ENCODE results near the gene CCL8.

- no peak for TF ChIP-seq ZNF274 (IDR thresholded peaks at IDR 0.05; ENCODE audit: low read depth, low read length)
- TF ChIP-seq YY1 (IDR thresholded peaks at IDR 0.05; ENCODE audit: insufficient read depth, insufficient read length), result no peak
- TF ChIP-seq SUZ12 (IDR thresholded peaks at IDR 0.05; ENCODE audit: extremely low read depth, insufficient read depth, insufficient read length), result no peak
These were observed 18.4 kb upstream of the CCL8 start for GRCh38 chr17:34300652-34301370.

Data from NT2/D1 (cell line).